Airway epithelial cell (primary cell): ENCODE results near the gene EFCAB9. TPM values are rescaled to one million over a fixed set of nuclear protein-coding genes. Genes with fewer than 3 reads are reported as not detected.

Source experiments
- total RNA-seq: library from RNA; depleted of rRNA; stranded (reverse); fragments of >200 nt; gene quantifications from 2 replicates; pipeline ENCODE4 v1.2.3, GENCODE V29; 2015

Gene EFCAB9
- total RNA-seq, result not detected in 2 replicates

GRCh38 chr5:172193872-172194271, at the start of gene EFCAB9:
TSS of gene EFCAB9 (plus strand) at chr5:172194172. CDS start at chr5:172194173, 1 bp downstream.

GRCh38 chr5:172188033-172188892, 5.7 kb upstream of the EFCAB9 start, which contains the start of gene STK10:
TSS of gene STK10 (minus strand) at chr5:172188224. CDS start at chr5:172188042, 182 bp downstream.

Other genes with a start within 250 kb of the EFCAB9 start
- gene FBXW11, start 187.5 kb upstream of the EFCAB9 start, total RNA-seq, result 43.9 and 44.0 TPM in 2 replicates
- 9.2 and 12.1 TPM in 2 replicates for gene STK10, start 5.9 kb upstream of the EFCAB9 start, total RNA-seq
- 11.1 and 14.7 TPM in 2 replicates for gene UBTD2, start 89.6 kb downstream of the EFCAB9 start, total RNA-seq